Raji (cell line): ENCODE data around the gene SMARCD1.

Source experiments
- POLR2A ChIP-seq: IDR thresholded peaks from 2 replicates; pipeline ENCODE4 v1.6.1; 2011; ENCODE audit warnings: low read depth, low read length, control low read depth; ENCODE audit not compliant: insufficient read depth

The SMARCD1 gene

GRCh38 chr12:50062728-50063460 is 22.2 kb upstream of the SMARCD1 start:
- TF ChIP-seq POLR2A = no peak

GRCh38 chr12:50065726-50066310 is 19.3 kb upstream of the SMARCD1 start:
- TF ChIP-seq POLR2A = no peak

GRCh38 chr12:50066402-50066801 is 18.7 kb upstream of the SMARCD1 start:
- TF ChIP-seq POLR2A = no peak

DNA sequence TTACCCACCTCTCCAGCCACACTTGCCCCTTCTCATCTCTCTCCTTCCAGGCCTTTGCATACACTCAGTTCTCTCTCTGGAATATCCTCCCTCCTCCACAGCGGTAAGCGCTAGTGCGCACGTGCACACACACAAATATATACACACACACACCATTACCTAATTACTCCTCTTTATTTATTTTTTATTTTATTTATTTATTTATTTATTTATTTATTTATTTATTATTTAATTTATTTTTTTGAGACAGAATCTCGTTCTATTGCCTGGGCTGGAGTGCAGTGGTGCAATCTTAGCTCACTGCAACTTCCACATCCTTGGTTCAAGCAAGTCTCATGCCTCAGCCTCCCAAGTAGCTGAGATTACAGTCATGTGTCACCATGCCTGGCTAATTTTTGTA is 16.1 kb upstream of the SMARCD1 start:
- TF ChIP-seq POLR2A = no peak

DNA sequence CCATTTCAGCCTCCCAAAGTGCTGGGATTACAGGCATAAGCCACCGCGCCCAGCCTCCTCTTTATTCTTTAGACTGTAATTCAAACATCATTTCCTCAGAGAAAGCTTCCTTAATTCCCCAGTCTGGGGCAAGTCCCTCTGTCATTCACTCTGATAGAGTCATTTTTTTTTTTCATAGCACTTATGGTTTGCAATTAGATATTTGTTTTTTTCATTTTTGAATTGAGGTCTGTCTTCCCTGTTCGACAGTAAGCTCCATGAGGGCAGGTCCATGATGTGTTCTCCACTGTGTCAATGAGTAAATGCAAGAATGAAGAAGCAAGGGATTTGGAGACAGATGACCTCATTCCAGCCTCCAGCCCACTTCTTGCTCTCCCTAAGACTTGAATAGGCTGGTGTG is 15.6 kb upstream of the SMARCD1 start:
- no peak for TF ChIP-seq POLR2A

DNA sequence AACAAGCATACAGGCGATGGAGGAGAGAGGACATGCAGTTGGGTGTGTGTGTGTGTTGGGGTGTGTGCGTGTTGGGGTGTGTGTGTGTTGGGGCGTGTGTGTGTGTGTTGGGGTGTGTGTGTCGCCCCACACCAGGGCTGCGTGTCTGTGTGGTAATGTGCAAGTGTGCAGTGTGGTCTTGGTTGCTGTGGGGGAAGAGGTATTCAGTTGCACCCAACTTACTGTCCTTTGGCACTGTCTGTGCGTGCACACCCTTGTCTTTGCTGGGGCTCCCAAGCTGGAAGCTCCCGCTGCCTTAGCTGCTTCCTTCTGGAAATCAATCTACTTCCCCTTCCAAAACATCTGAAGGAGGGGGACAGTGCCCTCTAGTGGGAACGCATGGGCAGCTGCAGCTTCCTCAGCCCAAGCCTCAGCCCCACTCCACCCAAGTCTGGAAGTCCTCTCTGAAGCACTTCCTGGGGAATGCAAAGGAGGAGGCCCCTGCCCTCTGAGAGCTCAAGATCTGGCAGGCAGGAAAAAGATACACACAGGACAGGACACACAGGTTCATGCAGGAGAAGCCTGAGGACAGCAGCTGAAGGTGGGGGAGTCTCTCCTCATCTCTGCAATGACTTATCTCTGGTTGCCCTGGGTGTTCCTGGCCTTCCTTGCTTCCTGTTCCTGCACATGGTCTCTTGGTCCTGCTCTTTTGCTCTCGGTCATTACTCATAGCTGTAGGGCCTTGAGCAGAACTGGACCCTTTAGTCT is 14.7 kb upstream of the SMARCD1 start:
- TF ChIP-seq POLR2A = no peak

- no peak for TF ChIP-seq POLR2A
Measured at GRCh38 chr12:50072198-50072907, 12.8 kb upstream of the SMARCD1 start.

GRCh38 chr12:50073206-50073605 is 11.9 kb upstream of the SMARCD1 start:
- no peak for TF ChIP-seq POLR2A

GRCh38 chr12:50073712-50074111 is 11.4 kb upstream of the SMARCD1 start:
- no peak for TF ChIP-seq POLR2A

DNA sequence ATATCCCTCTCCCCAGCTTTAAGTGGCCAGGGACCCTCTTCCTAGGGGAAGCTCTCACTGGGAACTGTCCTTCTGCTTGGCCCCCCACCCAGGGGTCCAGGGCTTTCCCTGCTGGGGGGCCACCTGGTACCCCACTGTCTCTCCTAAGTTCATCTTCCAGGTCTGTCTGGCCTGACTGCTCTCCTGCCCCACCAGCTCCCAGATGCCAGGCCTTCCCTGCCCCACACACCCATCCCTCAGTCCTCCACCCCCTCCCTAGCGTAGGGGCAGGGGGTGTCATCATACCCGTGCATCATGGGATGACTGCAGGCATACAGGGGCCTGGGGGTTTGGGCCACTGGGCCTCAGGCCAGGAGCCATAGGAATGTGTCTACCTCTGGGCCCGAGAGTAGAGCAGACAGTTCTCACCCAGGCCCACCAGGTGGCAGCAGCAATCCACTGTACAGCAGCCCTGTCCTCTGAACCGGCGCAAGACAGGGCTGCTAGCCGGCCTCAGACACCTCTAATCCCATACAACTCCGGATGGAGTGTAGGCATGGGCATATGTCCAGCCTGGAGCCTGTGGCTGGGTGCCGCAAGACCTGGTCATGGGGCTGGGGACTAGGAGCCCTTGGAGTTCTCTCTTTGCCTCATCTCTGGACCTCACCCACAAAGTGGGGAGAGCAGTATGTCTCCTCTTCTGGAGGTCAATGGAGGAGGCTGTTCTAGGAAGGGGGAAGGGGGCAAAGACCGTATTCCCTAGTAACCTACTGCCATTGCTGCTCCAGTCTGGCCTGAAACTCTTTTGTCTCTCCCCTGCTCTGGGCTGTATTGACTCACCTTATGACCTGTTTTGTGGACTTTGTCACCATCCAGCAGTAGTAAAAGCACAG is 10.0 kb upstream of the SMARCD1 start:
- no peak for TF ChIP-seq POLR2A

GRCh38 chr12:50075808-50076170 is 9.4 kb upstream of the SMARCD1 start:
- TF ChIP-seq POLR2A = no peak

GRCh38 chr12:50077099-50077498 is 8.0 kb upstream of the SMARCD1 start:
- TF ChIP-seq POLR2A = no peak

DNA sequence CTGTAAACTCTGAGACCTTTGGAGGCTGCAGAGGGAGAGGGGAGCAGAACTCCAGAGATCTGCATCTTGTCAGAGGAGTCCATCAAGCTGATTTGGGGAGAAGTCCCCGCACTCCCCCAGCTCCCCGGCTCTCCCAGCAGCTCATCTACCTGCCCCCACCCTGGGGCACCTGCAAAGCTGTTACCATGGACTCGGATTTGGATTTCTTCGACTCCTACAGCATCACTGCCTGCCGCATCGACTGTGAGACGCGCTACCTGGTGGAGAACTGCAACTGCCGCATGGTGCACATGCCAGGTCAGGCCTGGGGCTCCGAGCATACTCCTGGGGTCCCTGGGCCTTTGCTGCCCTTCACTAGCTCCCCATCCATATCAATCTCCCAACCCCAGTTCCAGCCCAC is 6.9 kb upstream of the SMARCD1 start:
- TF ChIP-seq POLR2A = no peak

DNA sequence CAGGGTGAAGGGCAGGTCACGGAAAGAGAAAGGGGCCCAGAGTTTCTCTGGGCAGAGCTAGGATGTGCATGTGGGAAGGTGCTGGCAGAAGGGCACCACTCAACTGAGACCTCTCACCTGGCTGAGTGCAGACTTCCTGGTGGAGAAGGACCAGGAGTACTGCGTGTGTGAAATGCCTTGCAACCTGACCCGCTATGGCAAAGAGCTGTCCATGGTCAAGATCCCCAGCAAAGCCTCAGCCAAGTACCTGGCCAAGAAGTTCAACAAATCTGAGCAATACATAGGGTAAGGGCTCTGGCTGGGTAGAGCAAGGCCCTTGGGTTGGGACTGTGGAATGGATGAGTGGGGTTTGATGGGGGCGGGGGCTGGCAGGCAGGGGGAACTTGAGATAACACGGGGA is 5.4 kb upstream of the SMARCD1 start:
- TF ChIP-seq POLR2A = no peak
